Epithelial cell of proximal tubule (primary cell): ENCODE measurements around the gene YTHDC1. TPM values are rescaled to one million over a fixed set of nuclear protein-coding genes. Genes with fewer than 3 reads are reported as not detected.
A peak's percentile ranks its signal among the peaks of the same experiment; 100 is the strongest.

ENCODE experiments used
- DNase-seq: peaks from one replicate; pipeline ENCODE4 v3.0.0-alpha.2; 2011; ENCODE audit warnings: low read depth
- H3K4me3 ChIP-seq: 2 replicates; pipeline ENCODE4 v1.5.1; 2011; ENCODE audit warnings: low read depth, mild to moderate bottlenecking, low read length
- total RNA-seq: library from RNA; depleted of rRNA; stranded (reverse); fragments of >200 nt; gene quantifications from 2 replicates; pipeline ENCODE4 v1.2.3, GENCODE V29; 2015
- TF ChIP-seq, protein P1 (sequence below): conservative IDR thresholded peaks from 2 replicates; pipeline ENCODE4 v1.5.1; 2012; ENCODE audit warnings: low read depth, mild to moderate bottlenecking, low read length

Gene YTHDC1
- total RNA-seq, 1 donor from 2014 or later, result 55.0 TPM

DNA sequence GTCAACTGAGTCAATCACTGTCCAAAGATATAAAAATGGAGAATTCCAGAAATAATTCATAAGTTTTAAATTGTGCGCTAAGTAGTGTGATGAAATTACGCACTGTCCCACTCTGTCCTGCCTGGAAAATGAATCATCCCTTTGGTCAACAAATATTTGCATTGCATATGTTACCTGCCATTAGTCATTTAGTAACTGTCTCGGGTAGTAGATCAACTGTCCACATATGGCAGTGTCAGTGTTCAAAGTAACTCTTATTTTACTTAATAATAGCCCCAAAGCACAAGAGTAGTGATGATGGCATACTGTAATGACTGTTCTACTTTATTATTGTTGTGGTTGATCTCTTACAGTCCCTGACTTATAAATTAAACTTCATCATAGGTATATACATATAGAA is 3.4 kb downstream of the YTHDC1 start:
- DNase-seq, result no peak
- TF ChIP-seq, protein P1, sequence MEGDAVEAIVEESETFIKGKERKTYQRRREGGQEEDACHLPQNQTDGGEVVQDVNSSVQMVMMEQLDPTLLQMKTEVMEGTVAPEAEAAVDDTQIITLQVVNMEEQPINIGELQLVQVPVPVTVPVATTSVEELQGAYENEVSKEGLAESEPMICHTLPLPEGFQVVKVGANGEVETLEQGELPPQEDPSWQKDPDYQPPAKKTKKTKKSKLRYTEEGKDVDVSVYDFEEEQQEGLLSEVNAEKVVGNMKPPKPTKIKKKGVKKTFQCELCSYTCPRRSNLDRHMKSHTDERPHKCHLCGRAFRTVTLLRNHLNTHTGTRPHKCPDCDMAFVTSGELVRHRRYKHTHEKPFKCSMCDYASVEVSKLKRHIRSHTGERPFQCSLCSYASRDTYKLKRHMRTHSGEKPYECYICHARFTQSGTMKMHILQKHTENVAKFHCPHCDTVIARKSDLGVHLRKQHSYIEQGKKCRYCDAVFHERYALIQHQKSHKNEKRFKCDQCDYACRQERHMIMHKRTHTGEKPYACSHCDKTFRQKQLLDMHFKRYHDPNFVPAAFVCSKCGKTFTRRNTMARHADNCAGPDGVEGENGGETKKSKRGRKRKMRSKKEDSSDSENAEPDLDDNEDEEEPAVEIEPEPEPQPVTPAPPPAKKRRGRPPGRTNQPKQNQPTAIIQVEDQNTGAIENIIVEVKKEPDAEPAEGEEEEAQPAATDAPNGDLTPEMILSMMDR, result no peak
- peak overlapping the region; percentile 91 for H3K4me3 ChIP-seq

- no peak for DNase-seq
- TF ChIP-seq, protein P1, result no peak
- H3K4me3 ChIP-seq, result no peak overlapping the region
Observed at GRCh38 chr4:68344785-68345184, 5.1 kb downstream of the YTHDC1 start.

GRCh38 chr4:68344049-68344448 is 5.8 kb downstream of the YTHDC1 start:
- no peak for DNase-seq
- H3K4me3 ChIP-seq, result no peak overlapping the region

DNA sequence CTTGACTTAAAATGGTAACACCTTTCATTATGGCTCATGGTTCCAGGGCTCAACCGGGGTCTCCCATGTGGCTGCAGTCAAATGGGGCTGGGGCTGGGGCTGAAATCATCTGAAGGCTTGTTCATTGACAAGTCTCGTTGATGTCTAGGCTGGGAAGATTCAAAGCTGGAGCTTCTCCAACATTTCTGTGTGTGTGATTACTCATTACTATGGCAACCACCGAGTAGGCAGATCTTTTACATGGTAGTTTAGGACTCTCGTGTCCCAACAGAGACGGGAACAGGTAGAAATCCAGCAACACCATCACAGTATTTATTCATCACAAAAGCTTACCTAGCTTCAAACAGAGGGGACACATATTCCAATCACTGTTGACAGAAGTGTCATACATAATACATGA is 7.8 kb downstream of the YTHDC1 start:
- peak; percentile 54 for DNase-seq
- TF ChIP-seq, protein P1, result no peak
- no peak overlapping the region for H3K4me3 ChIP-seq

More at GRCh38 chr4:68344049-68344448, 5.8 kb downstream of the YTHDC1 start:
- TF ChIP-seq, protein P1, result no peak

- no peak overlapping the region for H3K4me3 ChIP-seq
- DNase-seq, result no peak
- TF ChIP-seq, protein P1, result no peak
Observed at GRCh38 chr4:68338625-68339024, 11.3 kb downstream of the YTHDC1 start.

DNA sequence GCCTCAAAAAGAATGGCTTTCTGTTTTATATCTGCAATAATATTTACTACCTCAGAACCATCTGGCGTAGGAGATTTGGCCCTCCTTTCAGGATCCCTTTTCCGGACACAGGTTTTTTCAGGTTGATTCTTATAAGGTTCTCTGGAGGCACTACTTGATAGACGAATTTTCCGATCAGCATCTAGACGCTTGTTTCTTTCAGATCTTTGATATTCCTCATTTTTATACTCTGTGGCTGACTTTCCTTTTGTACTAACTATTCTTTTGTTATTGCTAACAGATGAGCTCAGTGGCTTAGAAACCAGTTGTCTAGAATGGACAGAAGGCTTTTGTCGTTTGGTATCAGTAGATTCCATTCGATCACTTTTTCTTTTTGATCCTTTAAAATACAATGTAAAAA is 12.4 kb downstream of the YTHDC1 start:
- no peak for DNase-seq
- TF ChIP-seq, protein P1, result no peak
- H3K4me3 ChIP-seq, result no peak overlapping the region

DNA sequence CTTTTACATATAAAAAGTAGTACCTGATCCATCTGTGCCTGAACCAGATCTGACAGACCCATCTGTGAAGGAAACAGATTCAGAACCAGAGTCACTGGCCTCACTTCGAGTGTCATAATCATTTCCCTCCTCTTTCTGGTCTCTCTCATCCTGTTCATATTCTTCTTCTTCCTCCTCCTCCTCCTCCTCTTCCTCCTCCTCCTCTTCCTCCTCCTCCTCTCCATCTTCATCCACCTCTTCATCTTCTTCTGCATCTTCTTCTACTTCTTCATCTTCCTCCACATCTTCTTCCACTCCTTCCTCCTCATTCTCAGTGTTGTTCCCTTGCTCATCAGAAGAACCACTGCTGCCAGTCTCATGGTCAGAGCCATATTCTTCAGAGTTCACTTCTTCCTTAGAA is 12.9 kb downstream of the YTHDC1 start:
- DNase-seq, result no peak
- H3K4me3 ChIP-seq, result no peak overlapping the region
- TF ChIP-seq, protein P1, result no peak
